Body of pancreas (tissue), 4 donors: Measurements from ENCODE around the gene TUBGCP6. TPM values are rescaled to one million over a fixed set of nuclear protein-coding genes. Genes with fewer than 3 reads are reported as not detected.

Experiments
- ATAC-seq: fragments of 150-250 bp; one replicate; pipeline ENCODE4 v1.9.1; 2016
- DNase-seq, 4 donors: peaks; one replicate each; pipeline ENCODE4 v3.0.0-alpha.2; 2019
- H3K27ac ChIP-seq, 4 donors: fragments of 200-600 bp; sonication (generic); 1 replicate in 3 of 4; 2 replicates in 1 of 4; pipeline versions ENCODE4 v1.5.1 to v1.6.1; 2016 to 2019; ENCODE audit warnings: mild to moderate bottlenecking in 1 of 4, mixed read lengths in 1 of 4, moderate library complexity in 1 of 4
- H3K27me3 ChIP-seq, 2 donors: fragments of 200-600 bp; sonication (generic); one replicate each; pipeline ENCODE4 v1.6.0; 2016; ENCODE audit warnings: mild to moderate bottlenecking in 1 of 2
- H3K36me3 ChIP-seq, 2 donors: fragments of 200-600 bp; sonication (generic); replicated peaks in 1 of 2; 2 replicates each; pipeline ENCODE4 v1.5.1; 2016; ENCODE audit warnings: low read depth in 2 of 2; ENCODE audit not compliant: insufficient read depth in 1 of 2
- H3K4me1 ChIP-seq: fragments of 200-600 bp; sonication (generic); one replicate; pipeline ENCODE4 v1.6.0; 2016
- H3K4me3 ChIP-seq, 2 donors: fragments of 200-600 bp; sonication (generic); 1 replicate in 1 of 2; 2 replicates in 1 of 2; pipeline ENCODE4 v1.5.1; 2016 to 2019
- H3K9me3 ChIP-seq, 3 donors: fragments of 200-600 bp; sonication (generic); 1 replicate in 2 of 3; 2 replicates in 1 of 3; pipeline ENCODE4 v1.5.1; 2016
- POLR2A ChIP-seq, 3 donors: fragments of 450-650 bp; IDR thresholded peaks; one replicate each; pipeline ENCODE4 v1.6.1; 2016; ENCODE audit warnings: antibody characterized with exemption in 3 of 3, mild to moderate bottlenecking in 2 of 3
- WGBS, 2 donors: methylation state at CpG; one replicate each; pipeline ENCODE4 v1.1.5; 2017; 5-methylcytosine and 5-hydroxymethylcytosine counted together
- intact Hi-C: fragments of 100-400 bp; cut with DNase I; formaldehyde crosslinking; loops from one replicate; pipeline ENCODE4 v1.15.1; 2023
- total RNA-seq, 2 donors: library from RNA; depleted of rRNA; stranded (reverse); fragments of >200 nt; gene quantifications; one replicate each; pipeline ENCODE4 v1.1.0, GENCODE V29; 2016
- TF ChIP-seq, protein P1 (sequence below), 7 experiments: fragments of 450-650 bp in 4 of 7; fragments of 200-600 bp in 3 of 7; sonication (generic) in 3 of 7; IDR thresholded peaks; one replicate each; pipeline ENCODE4 v1.5.1; 2016 to 2019; ENCODE audit warnings: antibody characterized with exemption in 7 of 7

TUBGCP6 gene
- total RNA-seq, 2 donors from 2014 or later, result 61.2 to 121 TPM

DNA sequence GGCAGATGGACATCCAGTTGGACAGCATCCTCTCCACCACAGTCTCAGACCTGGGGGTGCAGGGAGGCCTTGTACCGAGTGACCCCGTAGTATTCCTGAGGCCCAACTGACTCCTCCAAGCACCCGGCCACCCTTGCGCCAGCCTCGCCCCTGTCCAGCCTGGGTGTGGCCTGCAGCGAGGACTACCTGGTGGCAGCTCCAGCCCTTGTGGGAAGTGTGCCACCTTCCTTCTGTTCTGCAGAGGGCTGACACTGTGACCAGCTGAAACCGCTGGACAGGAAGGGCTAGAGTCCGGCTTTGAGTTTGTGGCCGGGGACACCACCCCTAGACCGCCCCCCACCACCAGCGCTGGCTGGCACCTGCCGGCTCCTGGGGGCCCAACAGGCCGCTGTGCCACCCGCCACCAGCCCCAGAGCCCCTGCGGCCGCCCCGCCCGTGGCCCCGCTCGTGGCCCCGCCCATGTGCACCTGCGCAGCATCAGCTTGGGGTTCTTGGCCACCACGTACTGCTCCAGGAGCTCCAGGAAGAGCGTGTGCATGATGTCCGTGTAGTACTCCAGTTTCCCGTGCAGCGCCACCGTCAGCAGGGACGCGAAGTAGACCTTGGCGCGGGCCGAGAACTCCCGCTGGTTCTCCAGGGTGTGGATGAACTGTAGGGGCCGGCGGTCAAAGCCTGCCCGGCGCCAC lies 35.3 kb upstream of the TUBGCP6 start:
- WGBS, 2 donors, result 96% methylated on average over 32 of the region's 38 CpGs; no CpG with 5 or more reads in 1 of the 2 donors
- Histone ChIP-seq H3K27ac (peak overlapping the region in 2 of 4 donors; percentile 16 to 75), H3K27me3 (no peaks in the 10 kb centered on the region), H3K36me3 (peaks cover 18 to 27% of the 10 kb centered on the region in 2 donors), H3K4me1 (peaks cover 26% of the 10 kb centered on the region), H3K4me3 (no peak overlapping the region), H3K9me3 (no peaks in the 10 kb centered on the region)
- no peak for DNase-seq
- no peak for TF ChIP-seq POLR2A (IDR thresholded peaks at IDR 0.05)
- no peak for ATAC-seq
- intact Hi-C loops, result no loop called here

DNA sequence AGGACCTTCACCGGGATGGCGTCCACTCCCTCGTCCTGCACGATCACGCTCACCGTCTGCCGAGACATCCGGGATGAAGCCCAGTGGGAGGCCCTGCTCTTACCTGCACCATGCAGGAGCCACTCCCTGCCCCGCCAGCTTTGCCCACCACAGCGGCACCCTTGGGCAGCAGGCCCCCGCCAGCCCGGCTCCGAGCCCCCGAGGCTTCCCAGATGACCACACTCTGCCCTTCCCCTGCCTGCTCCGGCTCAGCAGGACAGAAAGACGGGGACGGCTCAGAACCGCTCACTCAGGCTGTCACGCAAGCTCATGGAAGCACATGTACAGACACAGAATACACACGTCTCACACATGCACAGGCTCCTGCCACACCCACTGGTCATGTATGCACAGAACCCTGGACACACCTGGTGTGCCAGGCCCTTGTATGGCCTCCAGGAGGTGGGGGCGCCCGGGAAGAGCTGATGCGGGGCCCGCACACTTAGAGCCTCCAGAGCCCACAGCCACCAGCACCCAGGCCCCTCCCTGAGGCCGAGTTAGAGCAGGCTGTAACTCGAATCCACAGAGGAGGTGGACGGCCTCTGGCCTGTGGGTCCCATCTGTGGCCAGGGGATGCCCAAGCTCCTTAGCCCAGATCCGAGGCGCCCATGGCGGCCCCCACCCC lies 34.3 kb upstream of the TUBGCP6 start:
- H3K4me3 ChIP-seq, result no peak overlapping the region
- H3K27me3 ChIP-seq, result no peaks in the 10 kb centered on the region
- no peak overlapping the region for H3K27ac ChIP-seq
- H3K4me1 ChIP-seq, result peaks cover 25% of the 10 kb centered on the region
- peaks cover 18 to 27% of the 10 kb centered on the region in 2 donors for H3K36me3 ChIP-seq
- no peak for ATAC-seq
- TF ChIP-seq POLR2A (IDR thresholded peaks at IDR 0.05), result no peak
- TF ChIP-seq, protein P1, sequence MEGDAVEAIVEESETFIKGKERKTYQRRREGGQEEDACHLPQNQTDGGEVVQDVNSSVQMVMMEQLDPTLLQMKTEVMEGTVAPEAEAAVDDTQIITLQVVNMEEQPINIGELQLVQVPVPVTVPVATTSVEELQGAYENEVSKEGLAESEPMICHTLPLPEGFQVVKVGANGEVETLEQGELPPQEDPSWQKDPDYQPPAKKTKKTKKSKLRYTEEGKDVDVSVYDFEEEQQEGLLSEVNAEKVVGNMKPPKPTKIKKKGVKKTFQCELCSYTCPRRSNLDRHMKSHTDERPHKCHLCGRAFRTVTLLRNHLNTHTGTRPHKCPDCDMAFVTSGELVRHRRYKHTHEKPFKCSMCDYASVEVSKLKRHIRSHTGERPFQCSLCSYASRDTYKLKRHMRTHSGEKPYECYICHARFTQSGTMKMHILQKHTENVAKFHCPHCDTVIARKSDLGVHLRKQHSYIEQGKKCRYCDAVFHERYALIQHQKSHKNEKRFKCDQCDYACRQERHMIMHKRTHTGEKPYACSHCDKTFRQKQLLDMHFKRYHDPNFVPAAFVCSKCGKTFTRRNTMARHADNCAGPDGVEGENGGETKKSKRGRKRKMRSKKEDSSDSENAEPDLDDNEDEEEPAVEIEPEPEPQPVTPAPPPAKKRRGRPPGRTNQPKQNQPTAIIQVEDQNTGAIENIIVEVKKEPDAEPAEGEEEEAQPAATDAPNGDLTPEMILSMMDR (IDR thresholded peaks at IDR 0.05), result no peak
- intact Hi-C loops, result no loop called here
- H3K9me3 ChIP-seq, result no peaks in the 10 kb centered on the region
- 93 to 97% methylated on average over 10 to 30 of the region's 30 CpGs for WGBS, 2 donors
- no peak for DNase-seq

DNA sequence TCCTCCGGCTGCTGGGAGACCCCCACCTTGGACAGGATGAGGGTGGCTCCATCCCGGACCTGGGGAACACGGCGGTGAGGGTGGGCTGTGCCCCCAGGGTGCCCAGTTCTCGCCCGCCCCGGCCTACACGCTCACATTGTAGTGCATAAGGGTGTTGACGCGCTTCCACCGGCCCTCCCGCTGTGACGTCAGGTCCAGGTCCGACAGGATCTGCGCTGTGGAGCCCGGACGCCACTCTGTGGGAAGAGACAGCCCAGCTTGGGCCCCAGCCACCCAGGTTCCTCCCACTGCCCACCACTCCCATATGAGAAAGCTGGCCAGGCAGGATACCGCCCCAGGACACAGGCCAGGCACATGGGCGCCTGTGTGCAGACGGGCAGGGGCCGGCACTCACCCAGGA lies 33.6 kb upstream of the TUBGCP6 start:
- H3K27me3 ChIP-seq, result no peaks in the 10 kb centered on the region
- no peak for DNase-seq
- WGBS, 2 donors, result 91 to 97% methylated on average over 18 to 21 of the region's 21 CpGs
- no peak for TF ChIP-seq POLR2A (IDR thresholded peaks at IDR 0.05)
- TF ChIP-seq, protein P1 (IDR thresholded peaks at IDR 0.05), result no peak
- H3K36me3 ChIP-seq, result peaks cover 18 to 27% of the 10 kb centered on the region in 2 donors
- peaks cover 26% of the 10 kb centered on the region for H3K4me1 ChIP-seq
- intact Hi-C loops, result no loop called here
- H3K27ac ChIP-seq, result no peak overlapping the region
- ATAC-seq, result no peak
- H3K9me3 ChIP-seq, result no peaks in the 10 kb centered on the region
- H3K4me3 ChIP-seq, result no peak overlapping the region

DNA sequence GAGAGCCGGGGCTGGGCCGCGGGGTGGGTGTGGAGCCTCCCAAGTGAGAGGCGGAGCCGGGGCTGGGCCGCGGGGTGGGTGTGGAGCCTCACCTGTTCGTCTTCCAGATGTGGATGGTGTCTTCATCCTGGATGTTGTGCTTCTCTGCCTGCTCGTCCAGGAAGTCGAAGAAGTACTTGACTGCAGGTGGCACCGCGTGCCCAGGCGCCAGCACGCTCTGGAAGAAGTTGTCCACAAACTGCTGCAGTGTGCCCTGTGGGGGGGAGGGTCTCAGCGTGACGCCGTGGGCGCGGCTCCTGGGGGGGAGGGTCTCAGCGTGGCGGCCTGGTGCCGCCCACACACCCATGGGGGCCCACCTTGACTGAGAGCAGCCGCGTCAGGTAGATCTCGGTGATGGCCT lies 32.9 kb upstream of the TUBGCP6 start:
- H3K27me3 ChIP-seq, result no peaks in the 10 kb centered on the region
- H3K4me1 ChIP-seq, result peaks cover 21% of the 10 kb centered on the region
- intact Hi-C loops, result no loop called here
- H3K36me3 ChIP-seq, result peaks cover 18 to 27% of the 10 kb centered on the region in 2 donors
- no peak overlapping the region for H3K4me3 ChIP-seq
- DNase-seq (no peak), ATAC-seq (no peak)
- TF ChIP-seq, protein P1 (IDR thresholded peaks at IDR 0.05), result no peak
- no peak for TF ChIP-seq POLR2A (IDR thresholded peaks at IDR 0.05)
- 83 to 87% methylated on average over 3 to 10 of the region's 25 CpGs for WGBS, 2 donors
- H3K27ac ChIP-seq, result no peak overlapping the region
- no peaks in the 10 kb centered on the region for H3K9me3 ChIP-seq

DNA sequence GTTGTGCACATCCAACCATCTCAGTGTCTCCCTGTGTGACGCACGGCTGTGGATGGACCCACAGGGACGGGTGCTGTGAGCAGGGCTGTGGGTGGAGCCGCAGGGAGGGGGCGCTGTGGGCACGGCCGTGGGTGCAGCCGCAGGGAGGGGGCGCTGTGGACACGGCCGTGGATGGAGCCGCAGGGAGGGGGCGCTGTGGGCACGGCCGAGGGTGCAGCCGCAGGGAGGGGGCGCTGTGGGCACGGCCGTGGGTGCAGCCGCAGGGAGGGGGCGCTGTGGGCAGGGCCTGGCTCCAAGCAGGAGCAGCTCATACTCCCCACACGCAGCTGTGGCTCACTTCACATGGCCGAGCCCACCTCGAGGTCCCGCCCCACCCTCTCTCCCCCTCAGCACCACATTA lies 31.3 kb upstream of the TUBGCP6 start:
- Histone ChIP-seq H3K4me1 (peaks cover 12% of the 10 kb centered on the region), H3K36me3 (peaks cover 10 to 25% of the 10 kb centered on the region in 2 donors), H3K27ac (peak overlapping the region in 2 of 4 donors; percentile 46 to 52), H3K27me3 (no peaks in the 10 kb centered on the region), H3K9me3 (no peaks in the 10 kb centered on the region), H3K4me3 (no peak overlapping the region)
- TF ChIP-seq, protein P1 (IDR thresholded peaks at IDR 0.05), result peak in 6 of 7 experiments; percentile 12 to 34 (median 19)
- no peak for TF ChIP-seq POLR2A (IDR thresholded peaks at IDR 0.05)
- intact Hi-C loops, result no loop called here
- ATAC-seq (peak; percentile 54), DNase-seq (peak; percentile 50 to 59 (median 56))
- 68 to 78% methylated on average over 18 to 22 of the region's 25 CpGs for WGBS, 2 donors
